GM18508 (cell line): Measurements from ENCODE around the gene ZNF496.
A peak's percentile ranks its signal among the peaks of the same experiment; 100 is the strongest.
"Not testable (repeated sequence)": the region's sequence is repeated elsewhere in the genome, so short reads cannot be mapped to it uniquely, and the experiment has no call there.

ENCODE experiments used
- ATAC-seq: cut with Tn5 transposase; IDR thresholded peaks from one replicate; pipeline ENCODE4 v1.9.1; 2021; ENCODE audit warnings: moderate number of reproducible peaks; ENCODE audit not compliant: insufficient read depth, unreplicated experiment

Gene ZNF496

GRCh38 chr1:247360116-247360898 is 28.6 kb upstream of the ZNF496 start:
- no peak for ATAC-seq

GRCh38 chr1:247359559-247359958 is 27.9 kb upstream of the ZNF496 start:
- no peak for ATAC-seq

GRCh38 chr1:247358920-247359319 is 27.3 kb upstream of the ZNF496 start:
- no peak for ATAC-seq

- ATAC-seq, result peak; percentile 94
Observed at GRCh38 chr1:247357781-247358211, 26.1 kb upstream of the ZNF496 start.

GRCh38 chr1:247357052-247357780 is 25.5 kb upstream of the ZNF496 start:
- ATAC-seq, result no peak

GRCh38 chr1:247355160-247355559 is 23.5 kb upstream of the ZNF496 start:
- not testable (repeated sequence) for ATAC-seq

GRCh38 chr1:247352175-247352574 is 20.5 kb upstream of the ZNF496 start:
- no peak for ATAC-seq

- no peak for ATAC-seq
Observed at GRCh38 chr1:247350587-247350986, 18.9 kb upstream of the ZNF496 start.

- ATAC-seq, result no peak
Observed at GRCh38 chr1:247347477-247348222, 16.0 kb upstream of the ZNF496 start.

- no peak for ATAC-seq
Observed at GRCh38 chr1:247345881-247346280, 14.2 kb upstream of the ZNF496 start.

GRCh38 chr1:247343801-247344200 is 12.1 kb upstream of the ZNF496 start:
- ATAC-seq, result no peak

- ATAC-seq, result no peak
Observed at GRCh38 chr1:247338723-247339275, 7.1 kb upstream of the ZNF496 start.

GRCh38 chr1:247337961-247338360 is 6.3 kb upstream of the ZNF496 start:
- ATAC-seq, result no peak

- ATAC-seq, result no peak
Observed at GRCh38 chr1:247337250-247337746, 5.6 kb upstream of the ZNF496 start.

- ATAC-seq, result no peak
Observed at GRCh38 chr1:247336390-247336789, 4.7 kb upstream of the ZNF496 start.

- ATAC-seq, result no peak
Observed at GRCh38 chr1:247335882-247336281, 4.2 kb upstream of the ZNF496 start.

- ATAC-seq, result no peak
Observed at GRCh38 chr1:247334378-247335133, 2.9 kb upstream of the ZNF496 start.

GRCh38 chr1:247332623-247333361 is 1.1 kb upstream of the ZNF496 start:
- no peak for ATAC-seq

- ATAC-seq, result peak; percentile 20
Observed at GRCh38 chr1:247332215-247332622, 552 bp upstream of the ZNF496 start.
